Aorta (tissue), 5 donors: ENCODE data around the gene TMEM231. TPM values are rescaled to one million over a fixed set of nuclear protein-coding genes. Genes with fewer than 3 reads are reported as not detected.
A peak's percentile ranks its signal among the peaks of the same experiment; 100 is the strongest.

Experiments used
- ATAC-seq: fragments of 200-7000 bp; cut with Tn5 transposase; one replicate; pipeline ENCODE4 v1.9.1; 2022; ENCODE audit warnings: moderate library complexity; ENCODE audit not compliant: low FRiP score
- DNase-seq, 2 donors: peaks; one replicate each; pipeline ENCODE4 v3.0.0-alpha.2; 2020
- H3K27ac ChIP-seq, 2 donors: one replicate each; pipeline ENCODE4 v1.5.1; 2013; ENCODE audit warnings: low read length in 2 of 2, mild to moderate bottlenecking in 2 of 2, moderate library complexity in 2 of 2, control low read depth in 1 of 2, inconsistent platforms in 1 of 2, low read depth in 1 of 2
- H3K27me3 ChIP-seq, 2 donors: one replicate each; pipeline ENCODE4 v1.6.1; 2013; ENCODE audit warnings: control low read depth in 1 of 2, low read length in 1 of 2, mild to moderate bottlenecking in 1 of 2, moderate library complexity in 1 of 2; ENCODE audit not compliant: insufficient read depth in 2 of 2, control insufficient read depth in 1 of 2
- H3K36me3 ChIP-seq, 2 donors: one replicate each; pipeline ENCODE4 v1.6.1; 2013; ENCODE audit warnings: control low read depth in 1 of 2, low read length in 1 of 2, mild to moderate bottlenecking in 1 of 2; ENCODE audit not compliant: insufficient read depth in 2 of 2, control insufficient read depth in 1 of 2
- H3K4me1 ChIP-seq, 2 donors: one replicate each; pipeline ENCODE4 v1.6.1; 2013; ENCODE audit warnings: low read length in 2 of 2, control low read depth in 1 of 2, mild to moderate bottlenecking in 1 of 2, moderate library complexity in 1 of 2; ENCODE audit not compliant: insufficient read depth in 2 of 2, control insufficient read depth in 1 of 2
- H3K4me3 ChIP-seq, 2 donors: one replicate each; pipeline ENCODE4 v1.5.1; 2013; ENCODE audit warnings: low read length in 2 of 2, control low read depth in 1 of 2, mild to moderate bottlenecking in 1 of 2
- H3K9me3 ChIP-seq: one replicate; pipeline ENCODE4 v1.6.1; 2013; ENCODE audit warnings: mild to moderate bottlenecking, low read length; ENCODE audit not compliant: control insufficient read depth
- WGBS, 2 donors: extraction: QIAGEN DNeasy Blood & Tissue Kit; methylation state at CpG; one replicate each; pipeline ENCODE4 v1.1.7; 2013; 5-methylcytosine and 5-hydroxymethylcytosine counted together
- intact Hi-C, 2 donors: fragments of 100-400 bp; cut with DNase I; formaldehyde crosslinking; loops; one replicate each; pipeline versions ENCODE4 v1.14.2 to v1.15.0; 2022
- polyA plus RNA-seq, 2 donors: library from polyadenylated mRNA; stranded (reverse); fragments of 200-250 nt; gene quantifications; one replicate each; pipeline ENCODE4 v1.2.3, GENCODE V29; 2013
- total RNA-seq, 2 donors: library from RNA; stranded (reverse); fragmentation: NEBNext Ultra II Directional; extraction: Animal tissue kit (Norgen Biotek cat#: 25700); gene quantifications; one replicate each; pipeline ENCODE4 v1.2.1, GENCODE V29; 2021
- donor health status: healthy with polysubstance abuse.
- donor health status: Bipolar disorder and iron deficiency.
- donor health status: DM: no; HTN: no; CAD: no.
- donor health status: DM: no; HTN: no; CAD: no.
- donor health status: DM: yes; HTN: yes; CAD: no.

TMEM231 gene
- total and polyA plus RNA-seq, 4 donors: 2.3 to 11.0 (median 8.5) TPM

GRCh38 chr16:75572864-75573542 is 17.0 kb upstream of the TMEM231 start:
- Histone ChIP-seq H3K4me3 (no peak overlapping the region), H3K9me3 (no peaks in the 10 kb centered on the region), H3K27me3 (no peaks in the 10 kb centered on the region), H3K4me1 (peaks cover 0 to 2% of the 10 kb centered on the region in 2 donors), H3K27ac (no peak overlapping the region), H3K36me3 (peaks cover 7 to 8% of the 10 kb centered on the region in 2 donors)
- DNase-seq (no peak), ATAC-seq (peak; percentile 47)
- 35 to 47% methylated on average over 3 of the region's 3 CpGs for WGBS, 2 donors
- intact Hi-C loops: loop anchor here in 1 of 2 donors (1.0 kb wide), 1 partner anchor 18 kb away; no protein-coding TSS in a partner anchor

- intact Hi-C loops: no loop called here
- no peak for ATAC-seq
- no peak overlapping the region for H3K27ac ChIP-seq
Observed at GRCh38 chr16:75570396-75571065, 14.5 kb upstream of the TMEM231 start.

GRCh38 chr16:75567911-75568310 is 11.9 kb upstream of the TMEM231 start:
- Histone ChIP-seq H3K4me1 (peaks cover 0 to 9% of the 10 kb centered on the region in 2 donors), H3K27ac (no peak overlapping the region)
- no peak for DNase-seq

More at GRCh38 chr16:75570396-75571065, 14.5 kb upstream of the TMEM231 start:
- peaks cover 4 to 7% of the 10 kb centered on the region in 2 donors for H3K36me3 ChIP-seq
- peaks cover 0 to 9% of the 10 kb centered on the region in 2 donors for H3K4me1 ChIP-seq
- H3K9me3 ChIP-seq: no peaks in the 10 kb centered on the region
- no peaks in the 10 kb centered on the region for H3K27me3 ChIP-seq
- 10 to 11% methylated on average over 5 of the region's 5 CpGs for WGBS, 2 donors
- DNase-seq: no peak
- no peak overlapping the region for H3K4me3 ChIP-seq

GRCh38 chr16:75566758-75567255 is 10.8 kb upstream of the TMEM231 start:
- H3K9me3 ChIP-seq: no peaks in the 10 kb centered on the region
- DNase-seq (no peak), ATAC-seq (peak; percentile 39)
- H3K36me3 ChIP-seq: peaks cover 2 to 4% of the 10 kb centered on the region in 2 donors
- peaks cover 0 to 7% of the 10 kb centered on the region in 2 donors for H3K4me1 ChIP-seq
- 0 to 1% methylated on average over 27 to 32 of the region's 32 CpGs for WGBS, 2 donors
- H3K4me3 ChIP-seq: peak overlapping the region; percentile 85 to 92
- H3K27ac ChIP-seq: no peak overlapping the region
- intact Hi-C loops: loop anchor here (5.0 kb wide), 2 partner anchors 50 to 55 kb away; partner anchors contain the start of gene ADAT1 (in 2 of the 2)
- H3K27me3 ChIP-seq: no peaks in the 10 kb centered on the region

More at GRCh38 chr16:75567911-75568310, 11.9 kb upstream of the TMEM231 start:
- intact Hi-C loops: loop anchor here (5.0 kb wide), 2 partner anchors 51 to 54 kb away; partner anchors contain the start of gene ADAT1 (in 2 of the 2)
- ATAC-seq: no peak
- H3K4me3 ChIP-seq: no peak overlapping the region
- H3K9me3 ChIP-seq: no peaks in the 10 kb centered on the region
- WGBS, 2 donors: 71 to 74% methylated on average over 4 of the region's 4 CpGs
- peaks cover 4 to 6% of the 10 kb centered on the region in 2 donors for H3K36me3 ChIP-seq
- no peaks in the 10 kb centered on the region for H3K27me3 ChIP-seq

DNA sequence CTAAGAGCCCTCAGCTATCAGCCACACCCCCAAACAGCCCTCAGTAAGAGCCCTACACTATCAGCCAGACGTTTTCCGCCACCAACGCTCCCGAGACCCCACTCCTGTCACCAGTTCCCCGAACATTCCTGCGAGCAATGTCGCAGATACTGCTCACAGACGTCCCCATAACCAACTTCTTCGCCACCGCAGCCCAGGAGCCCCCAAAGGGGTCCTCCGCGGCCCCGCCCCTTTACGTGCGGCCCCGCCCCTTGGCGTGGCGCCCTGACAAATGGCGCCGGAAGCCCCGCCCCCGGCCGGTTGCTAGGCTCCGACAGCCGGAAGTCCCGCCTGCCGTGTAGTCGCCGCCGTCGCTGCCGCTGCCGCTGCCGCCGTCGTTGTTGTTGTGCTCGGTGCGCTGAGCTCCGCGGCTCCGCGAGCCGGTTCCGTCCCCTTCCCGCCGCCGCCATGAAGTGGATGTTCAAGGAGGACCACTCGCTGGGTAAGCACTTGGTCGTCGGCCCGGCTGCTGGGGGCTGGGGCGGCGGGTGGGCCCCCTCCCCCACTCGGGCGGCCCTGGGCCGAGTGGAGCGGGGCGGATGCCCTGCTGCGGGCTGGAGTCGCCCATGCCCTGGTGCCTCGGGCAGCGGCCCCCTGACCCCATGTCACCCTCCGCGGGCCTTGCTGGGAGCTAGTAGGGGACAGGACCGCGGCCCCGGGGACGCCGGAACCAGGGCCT is 10.1 kb upstream of the TMEM231 start, which contains the start of gene GABARAPL2:
Gene GABARAPL2 (plus strand): TSS at position 340 of the 718 bp plus-strand sequence. CDS start 108 bp downstream, at position 448.
- H3K9me3 ChIP-seq: no peaks in the 10 kb centered on the region
- 1% methylated on average over 54 to 69 of the region's 69 CpGs for WGBS, 2 donors
- no peaks in the 10 kb centered on the region for H3K27me3 ChIP-seq
- peaks cover 2 to 4% of the 10 kb centered on the region in 2 donors for H3K36me3 ChIP-seq
- H3K4me1 ChIP-seq: peaks cover 0 to 7% of the 10 kb centered on the region in 2 donors
- peak within 1 kb of the TSS in 1 of 2 donors; percentile 16 for H3K27ac ChIP-seq
- DNase-seq (peak; percentile 88 to 94), ATAC-seq (peak; percentile 95)
- H3K4me3 ChIP-seq: peak within 1 kb of the TSS; percentile 85 to 92
- intact Hi-C loops: loop anchor here (5.0 kb wide), 2 partner anchors 49 to 56 kb away; partner anchors contain the start of gene ADAT1 (in 2 of the 2)

- Histone ChIP-seq H3K27me3 (no peaks in the 10 kb centered on the region), H3K9me3 (no peaks in the 10 kb centered on the region), H3K4me3 (peak overlapping the region; percentile 66 to 92), H3K36me3 (peaks cover 2 to 4% of the 10 kb centered on the region in 2 donors), H3K27ac (no peak overlapping the region), H3K4me1 (peaks cover 0 to 7% of the 10 kb centered on the region in 2 donors)
- DNase-seq (no peak), ATAC-seq (no peak)
- intact Hi-C loops: loop anchor here (5.0 kb wide), 2 partner anchors 48 to 57 kb away; partner anchors contain the start of gene ADAT1 (in 2 of the 2)
- 18 to 23% methylated on average over 15 of the region's 15 CpGs for WGBS, 2 donors
Observed at GRCh38 chr16:75565640-75566039, 9.6 kb upstream of the TMEM231 start.

- no peak for ATAC-seq
- Histone ChIP-seq H3K36me3 (no peaks in the 10 kb centered on the region), H3K4me3 (no peak overlapping the region), H3K27ac (no peak overlapping the region), H3K9me3 (no peaks in the 10 kb centered on the region), H3K27me3 (no peaks in the 10 kb centered on the region), H3K4me1 (no peaks in the 10 kb centered on the region)
- intact Hi-C loops: no loop called here
- WGBS, 2 donors: 63 to 64% methylated on average over 10 of the region's 10 CpGs
- no peak for DNase-seq
Observed at GRCh38 chr16:75559564-75560372, 3.7 kb upstream of the TMEM231 start.
